Lung (tissue), 12 donors: Measurements from ENCODE around the gene NYAP2. TPM values are rescaled to one million over a fixed set of nuclear protein-coding genes. Genes with fewer than 3 reads are reported as not detected.

Experiments
- ATAC-seq: fragments of 200-7000 bp; cut with Tn5 transposase; one replicate; pipeline ENCODE4 v1.9.1; 2020; ENCODE audit warnings: moderate number of reproducible peaks; ENCODE audit not compliant: insufficient read depth, low FRiP score
- DNase-seq, 3 donors: peaks; one replicate each; pipeline ENCODE4 v3.0.0-alpha.2; 2013 to 2017
- H3K27ac ChIP-seq, 2 donors: one replicate each; pipeline ENCODE4 v1.5.1; 2013; ENCODE audit warnings: mild to moderate bottlenecking in 2 of 2, moderate library complexity in 2 of 2, control low read depth in 1 of 2, inconsistent platforms in 1 of 2, low read depth in 1 of 2, low read length in 1 of 2
- H3K27me3 ChIP-seq, 3 donors: one replicate each; pipeline ENCODE4 v1.5.1; 2013; ENCODE audit warnings: low read length in 2 of 3; ENCODE audit not compliant: control insufficient read depth in 3 of 3, insufficient read depth in 3 of 3
- H3K36me3 ChIP-seq, 4 donors: one replicate each; pipeline ENCODE4 v1.5.1; 2013; ENCODE audit warnings: low read length in 4 of 4, mild to moderate bottlenecking in 1 of 4, moderate library complexity in 1 of 4; ENCODE audit not compliant: control insufficient read depth in 4 of 4, insufficient read depth in 4 of 4
- H3K4me1 ChIP-seq, 5 donors: one replicate each; pipeline ENCODE4 v1.5.1; 2013; ENCODE audit warnings: low read length in 5 of 5, mild to moderate bottlenecking in 2 of 5, moderate library complexity in 1 of 5; ENCODE audit not compliant: control insufficient read depth in 5 of 5, insufficient read depth in 5 of 5
- H3K4me3 ChIP-seq: one replicate; pipeline ENCODE4 v1.5.1; 2013; ENCODE audit warnings: mild to moderate bottlenecking, control low read depth, moderate library complexity
- H3K9ac ChIP-seq, 2 donors: one replicate each; pipeline ENCODE4 v1.5.1; 2013; ENCODE audit warnings: low read length in 2 of 2, control low read depth in 1 of 2; ENCODE audit not compliant: insufficient read depth in 1 of 2
- H3K9me3 ChIP-seq, 4 donors: one replicate each; pipeline ENCODE4 v1.5.1; 2013; ENCODE audit warnings: low read length in 3 of 4, mild to moderate bottlenecking in 1 of 4, moderate library complexity in 1 of 4; ENCODE audit not compliant: control insufficient read depth in 4 of 4, insufficient read depth in 3 of 4
- CTCF ChIP-seq: IDR thresholded peaks from 2 replicates; pipeline ENCODE4 v1.5.1; 2012; ENCODE audit warnings: mild to moderate bottlenecking; ENCODE audit errors: control extremely low read depth, extremely low read depth
- WGBS, 2 donors: extraction: QIAGEN DNeasy Blood & Tissue Kit; methylation state at CpG; one replicate each; pipeline ENCODE4 v1.1.7; 2013; 5-methylcytosine and 5-hydroxymethylcytosine counted together
- polyA plus RNA-seq, 2 donors: library from polyadenylated mRNA; stranded (reverse); fragments of 200-250 nt; gene quantifications; one replicate each; pipeline ENCODE4 v1.2.1, GENCODE V29; 2013
- total RNA-seq, 2 donors: library from RNA; depleted of rRNA in 1 of 2; stranded (reverse); fragments of >200 nt in 1 of 2; gene quantifications; one replicate each; pipeline ENCODE4 v1.2.1, GENCODE V29; 2014 to 2021
- donor health status: control.
- donor health status: control.
- donor health status: Bipolar disorder and iron deficiency.
- donor health status: healthy.
- donor health status: DM: yes; HTN: yes; CAD: no.

The NYAP2 gene
- total and polyA plus RNA-seq, 4 donors, result 0.20 to 1.6 (median 0.83) TPM

- Histone ChIP-seq H3K9ac (no peak overlapping the region), H3K36me3 (no peaks in the 10 kb centered on the region), H3K9me3 (peaks cover 0 to 6% (median 1%) of the 10 kb centered on the region in 4 donors), H3K27me3 (no peaks in the 10 kb centered on the region), H3K4me3 (no peak overlapping the region), H3K27ac (no peak overlapping the region), H3K4me1 (no peaks in the 10 kb centered on the region)
- TF ChIP-seq CTCF, result no peak
- 63 to 78% methylated on average over 3 of the region's 3 CpGs for WGBS, 2 donors
- no peak for DNase-seq
- no peak for ATAC-seq
These were observed 174.1 kb downstream of the NYAP2 start for GRCh38 chr2:225573603-225574002.

GRCh38 chr2:225574582-225575138 lies 175.2 kb downstream of the NYAP2 start:
- no peak overlapping the region for H3K27ac ChIP-seq
- no peak for DNase-seq
- H3K4me3 ChIP-seq, result no peak overlapping the region
- WGBS, 2 donors, result 79 to 81% methylated on average over 5 of the region's 5 CpGs
- no peak for ATAC-seq
- peaks cover 0 to 3% (median 0%) of the 10 kb centered on the region in 3 donors for H3K27me3 ChIP-seq
- H3K9me3 ChIP-seq, result peaks cover 0 to 6% (median 1%) of the 10 kb centered on the region in 4 donors
- no peak overlapping the region for H3K9ac ChIP-seq
- no peaks in the 10 kb centered on the region for H3K4me1 ChIP-seq
- no peaks in the 10 kb centered on the region for H3K36me3 ChIP-seq
- TF ChIP-seq CTCF, result no peak

- no peaks in the 10 kb centered on the region for H3K9me3 ChIP-seq
- no peak overlapping the region for H3K9ac ChIP-seq
- ATAC-seq, result no peak
- no peaks in the 10 kb centered on the region for H3K36me3 ChIP-seq
- H3K4me1 ChIP-seq, result no peaks in the 10 kb centered on the region
- no peak overlapping the region for H3K4me3 ChIP-seq
- TF ChIP-seq CTCF, result no peak
- no peak for DNase-seq
- no peak overlapping the region for H3K27ac ChIP-seq
- H3K27me3 ChIP-seq, result peaks cover 0 to 3% (median 0%) of the 10 kb centered on the region in 3 donors
These were observed 181.6 kb downstream of the NYAP2 start for GRCh38 chr2:225581135-225581534.

- no peaks in the 10 kb centered on the region for H3K36me3 ChIP-seq
- no peak overlapping the region for H3K27ac ChIP-seq
- DNase-seq (no peak), ATAC-seq (no peak)
- no peak overlapping the region for H3K9ac ChIP-seq
- H3K4me1 ChIP-seq, result no peaks in the 10 kb centered on the region
- H3K4me3 ChIP-seq, result no peak overlapping the region
- no peaks in the 10 kb centered on the region for H3K9me3 ChIP-seq
- peaks cover 0 to 3% (median 0%) of the 10 kb centered on the region in 3 donors for H3K27me3 ChIP-seq
- TF ChIP-seq CTCF, result no peak
- WGBS, 2 donors, result 95 to 96% methylated on average over 26 of the region's 26 CpGs
These were observed 182.4 kb downstream of the NYAP2 start for GRCh38 chr2:225581906-225582305.
